Astrocyte of the spinal cord (primary cell): Measurements from ENCODE around the gene C12orf75.

ENCODE experiments used
- DNase-seq: peaks from one replicate; pipeline ENCODE4 v3.0.0; 2011; ENCODE audit warnings: low read depth, low spot score
- H3K4me3 ChIP-seq: 2 replicates; pipeline ENCODE4 v1.5.1; 2011; ENCODE audit warnings: low read depth, mild to moderate bottlenecking, low read length, moderate library complexity
- in situ Hi-C: cut with HindIII; loops from 2 replicates; pipeline ENCODE4 v1.10.0; 2017; ENCODE audit warnings: low sequenced_read_pairs
- TF ChIP-seq, protein P1 (sequence below): IDR thresholded peaks from 2 replicates; pipeline ENCODE4 v1.5.1; 2012; ENCODE audit warnings: low read depth, mild to moderate bottlenecking, low read length, inconsistent platforms

Gene C12orf75

GRCh38 chr12:105406497-105406896, 76.0 kb downstream of the C12orf75 start:
- DNase-seq = no peak
- H3K4me3 ChIP-seq = no peak overlapping the region
- in situ Hi-C loops = no loop called here
- TF ChIP-seq, protein P1, sequence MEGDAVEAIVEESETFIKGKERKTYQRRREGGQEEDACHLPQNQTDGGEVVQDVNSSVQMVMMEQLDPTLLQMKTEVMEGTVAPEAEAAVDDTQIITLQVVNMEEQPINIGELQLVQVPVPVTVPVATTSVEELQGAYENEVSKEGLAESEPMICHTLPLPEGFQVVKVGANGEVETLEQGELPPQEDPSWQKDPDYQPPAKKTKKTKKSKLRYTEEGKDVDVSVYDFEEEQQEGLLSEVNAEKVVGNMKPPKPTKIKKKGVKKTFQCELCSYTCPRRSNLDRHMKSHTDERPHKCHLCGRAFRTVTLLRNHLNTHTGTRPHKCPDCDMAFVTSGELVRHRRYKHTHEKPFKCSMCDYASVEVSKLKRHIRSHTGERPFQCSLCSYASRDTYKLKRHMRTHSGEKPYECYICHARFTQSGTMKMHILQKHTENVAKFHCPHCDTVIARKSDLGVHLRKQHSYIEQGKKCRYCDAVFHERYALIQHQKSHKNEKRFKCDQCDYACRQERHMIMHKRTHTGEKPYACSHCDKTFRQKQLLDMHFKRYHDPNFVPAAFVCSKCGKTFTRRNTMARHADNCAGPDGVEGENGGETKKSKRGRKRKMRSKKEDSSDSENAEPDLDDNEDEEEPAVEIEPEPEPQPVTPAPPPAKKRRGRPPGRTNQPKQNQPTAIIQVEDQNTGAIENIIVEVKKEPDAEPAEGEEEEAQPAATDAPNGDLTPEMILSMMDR = no peak

DNA sequence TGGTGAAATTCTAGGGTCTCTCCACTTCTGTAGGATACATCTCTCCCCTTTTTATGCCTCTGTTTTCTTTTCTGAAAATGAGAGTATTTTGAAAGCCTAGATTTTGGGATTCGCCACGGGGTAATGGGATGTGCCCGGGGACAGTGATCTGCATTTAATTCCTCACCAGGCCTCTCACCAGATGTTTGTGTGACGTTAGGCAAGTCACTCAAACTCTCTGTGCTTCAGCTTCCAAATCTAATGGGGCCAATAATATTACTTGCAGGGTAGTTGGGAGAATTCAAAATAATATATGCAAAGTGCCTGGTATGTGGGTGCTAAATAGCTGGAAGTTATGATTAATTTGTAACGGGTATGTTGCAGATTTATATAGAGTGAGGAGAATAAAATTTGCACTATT, 78.8 kb downstream of the C12orf75 start:
- in situ Hi-C loops = no loop called here
- no peak overlapping the region for H3K4me3 ChIP-seq
- no peak for DNase-seq

GRCh38 chr12:105409801-105410471, 79.4 kb downstream of the C12orf75 start:
- no peak overlapping the region for H3K4me3 ChIP-seq
- TF ChIP-seq, protein P1 = no peak
- in situ Hi-C loops = no loop called here
- DNase-seq = peak; percentile 61

More for the DNA sequence above, 78.8 kb downstream of the C12orf75 start:
- TF ChIP-seq, protein P1 = no peak

- TF ChIP-seq, protein P1 = no peak
- H3K4me3 ChIP-seq = no peak overlapping the region
- in situ Hi-C loops = no loop called here
- no peak for DNase-seq
Measured at GRCh38 chr12:105413911-105414487, 83.5 kb downstream of the C12orf75 start.

DNA sequence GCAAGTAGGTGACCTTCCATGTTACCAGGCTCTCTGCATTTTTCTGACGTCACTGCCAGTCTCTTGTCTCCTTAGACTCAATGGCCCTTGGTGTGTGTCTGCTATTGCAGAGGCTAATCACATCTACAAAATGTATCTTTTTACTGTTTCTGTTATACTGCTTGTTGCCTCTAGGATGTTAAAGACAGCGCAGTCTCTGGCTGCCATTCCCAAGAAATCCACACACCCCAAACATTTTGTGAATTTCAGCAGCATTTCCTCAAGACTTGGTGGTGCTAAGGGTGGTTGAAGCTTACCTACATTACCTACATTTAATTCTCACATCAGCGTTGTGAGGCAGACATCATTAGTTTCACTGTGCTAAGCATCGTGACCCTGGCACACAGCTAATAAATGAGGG, 87.2 kb downstream of the C12orf75 start:
- TF ChIP-seq, protein P1 = no peak
- DNase-seq = no peak
- no peak overlapping the region for H3K4me3 ChIP-seq
- in situ Hi-C loops = no loop called here

- H3K4me3 ChIP-seq = no peak overlapping the region
- TF ChIP-seq, protein P1 = no peak
- in situ Hi-C loops = no loop called here
- peak; percentile 77 for DNase-seq
Measured at GRCh38 chr12:105418229-105418628, 87.7 kb downstream of the C12orf75 start.
